HFF-Myc (cell line): ENCODE data around the gene FLT3LG.

Experiments
- DNase-seq: peaks from one replicate; pipeline ENCODE4 v3.0.0-alpha.2; 2011; ENCODE audit warnings: low read depth; ENCODE audit errors: extremely low read depth
- H3K4me3 ChIP-seq: replicated peaks from 2 replicates; pipeline ENCODE4 v1.5.1; 2011; ENCODE audit warnings: low read depth, mild to moderate bottlenecking, control low read depth, low read length
- TF ChIP-seq, protein P1 (sequence below): IDR thresholded peaks from 2 replicates; pipeline ENCODE4 v1.5.1; 2012; ENCODE audit warnings: mild to moderate bottlenecking, low read depth, low read length, control low read depth; ENCODE audit errors: missing control alignments

The FLT3LG gene

DNA sequence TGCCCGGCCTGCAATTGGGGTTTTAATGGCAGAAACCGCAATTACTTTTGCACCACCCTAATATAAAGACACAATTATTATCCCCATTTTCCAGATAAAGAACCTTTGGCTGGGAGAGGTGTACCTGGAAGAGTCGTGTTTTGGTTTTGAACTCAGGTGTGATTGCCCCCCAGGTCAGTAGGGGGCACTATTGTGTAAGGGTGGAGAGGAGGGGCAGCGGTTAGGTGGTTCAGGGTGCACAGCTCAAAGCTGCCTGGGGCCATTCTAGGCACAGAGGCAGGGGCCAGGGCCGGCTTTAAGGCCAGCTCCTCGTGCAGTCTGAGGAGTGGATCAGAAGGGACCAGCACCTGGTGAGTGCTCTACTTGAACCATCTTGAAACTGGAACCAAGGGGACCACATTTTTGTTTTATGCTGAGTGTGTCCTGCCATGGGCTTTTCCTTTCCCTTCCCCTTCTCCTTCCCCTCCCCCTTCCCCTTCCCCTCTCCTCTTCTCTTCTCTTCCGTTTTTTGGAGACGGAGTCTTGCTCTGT is 32.6 kb downstream of the FLT3LG start:
- DNase-seq = no peak
- TF ChIP-seq, protein P1, sequence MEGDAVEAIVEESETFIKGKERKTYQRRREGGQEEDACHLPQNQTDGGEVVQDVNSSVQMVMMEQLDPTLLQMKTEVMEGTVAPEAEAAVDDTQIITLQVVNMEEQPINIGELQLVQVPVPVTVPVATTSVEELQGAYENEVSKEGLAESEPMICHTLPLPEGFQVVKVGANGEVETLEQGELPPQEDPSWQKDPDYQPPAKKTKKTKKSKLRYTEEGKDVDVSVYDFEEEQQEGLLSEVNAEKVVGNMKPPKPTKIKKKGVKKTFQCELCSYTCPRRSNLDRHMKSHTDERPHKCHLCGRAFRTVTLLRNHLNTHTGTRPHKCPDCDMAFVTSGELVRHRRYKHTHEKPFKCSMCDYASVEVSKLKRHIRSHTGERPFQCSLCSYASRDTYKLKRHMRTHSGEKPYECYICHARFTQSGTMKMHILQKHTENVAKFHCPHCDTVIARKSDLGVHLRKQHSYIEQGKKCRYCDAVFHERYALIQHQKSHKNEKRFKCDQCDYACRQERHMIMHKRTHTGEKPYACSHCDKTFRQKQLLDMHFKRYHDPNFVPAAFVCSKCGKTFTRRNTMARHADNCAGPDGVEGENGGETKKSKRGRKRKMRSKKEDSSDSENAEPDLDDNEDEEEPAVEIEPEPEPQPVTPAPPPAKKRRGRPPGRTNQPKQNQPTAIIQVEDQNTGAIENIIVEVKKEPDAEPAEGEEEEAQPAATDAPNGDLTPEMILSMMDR = peak; percentile 92
- H3K4me3 ChIP-seq = no peak overlapping the region

DNA sequence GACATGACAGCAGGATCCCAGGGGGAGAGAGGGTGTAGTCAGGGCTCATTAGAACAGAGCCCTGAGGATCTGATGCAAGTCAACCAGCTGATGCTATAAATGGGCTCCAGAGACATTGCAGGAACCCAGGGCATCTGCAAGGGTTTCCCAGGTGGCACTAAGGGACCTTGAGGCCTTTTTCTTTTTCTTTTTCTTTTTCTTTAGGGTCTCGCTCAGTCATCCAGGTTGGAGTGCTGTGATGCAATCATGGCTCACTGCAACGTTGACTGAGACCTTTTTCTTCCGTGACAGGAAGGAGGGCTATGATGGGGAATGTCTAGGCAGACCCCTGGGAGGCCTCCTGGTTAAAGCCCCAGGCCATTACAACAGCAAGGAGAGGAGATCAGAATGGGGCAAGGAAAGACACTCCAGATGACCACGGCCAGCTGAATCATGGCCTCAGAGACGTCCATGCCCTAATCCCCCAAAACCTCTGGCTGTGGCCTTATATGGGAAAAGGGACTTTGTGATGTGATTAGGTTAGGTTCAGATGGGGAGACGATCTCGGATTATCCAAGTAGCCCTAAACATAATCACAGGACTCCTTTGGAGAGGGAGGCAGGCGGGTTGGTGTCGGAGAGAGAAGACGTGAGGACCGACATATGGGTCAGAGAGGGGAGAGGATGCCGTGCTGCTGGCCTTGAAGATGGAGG is 33.9 kb downstream of the FLT3LG start:
- H3K4me3 ChIP-seq = no peak overlapping the region
- DNase-seq = no peak
- TF ChIP-seq, protein P1 = no peak

- H3K4me3 ChIP-seq = peak overlapping the region; percentile 51
- TF ChIP-seq, protein P1 = no peak
- DNase-seq = no peak
These were observed 39.1 kb downstream of the FLT3LG start for GRCh38 chr19:49512970-49513745.

DNA sequence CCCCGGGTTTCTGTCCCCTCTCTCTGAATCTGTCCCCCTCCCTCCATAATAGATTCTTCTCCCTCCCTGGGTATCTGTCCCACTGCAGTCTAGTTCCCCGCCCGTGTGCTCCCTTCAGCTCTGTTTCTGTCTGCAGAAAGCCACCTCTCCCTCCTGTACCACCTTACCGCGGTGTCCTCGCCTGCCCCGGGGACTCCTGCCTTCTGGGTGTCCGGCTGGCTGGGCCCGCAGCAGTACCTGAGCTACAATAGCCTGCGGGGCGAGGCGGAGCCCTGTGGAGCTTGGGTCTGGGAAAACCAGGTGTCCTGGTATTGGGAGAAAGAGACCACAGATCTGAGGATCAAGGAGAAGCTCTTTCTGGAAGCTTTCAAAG is 39.7 kb downstream of the FLT3LG start:
- TF ChIP-seq, protein P1 = no peak
- DNase-seq = no peak
- H3K4me3 ChIP-seq = peak overlapping the region; percentile 51; the same call in 1 of the 2 replicates

GRCh38 chr19:49514151-49514550 is 40.1 kb downstream of the FLT3LG start:
- no peak overlapping the region for H3K4me3 ChIP-seq
- TF ChIP-seq, protein P1 = no peak
- no peak for DNase-seq

- no peak overlapping the region for H3K4me3 ChIP-seq
- TF ChIP-seq, protein P1 = no peak
- no peak for DNase-seq
These were observed 41.8 kb downstream of the FLT3LG start for GRCh38 chr19:49515767-49516166.
